Subcutaneous abdominal adipose tissue (tissue), 5 donors: Measurements from ENCODE around the gene OLFML1.

Source experiments
- H3K27ac ChIP-seq: one replicate; pipeline ENCODE4 v1.7.0; 2013; ENCODE audit warnings: low read depth, mild to moderate bottlenecking, inconsistent platforms, low read length, moderate library complexity
- H3K27me3 ChIP-seq, 5 donors: one replicate each; pipeline ENCODE4 v1.7.0; 2013; ENCODE audit warnings: low read length in 5 of 5, inconsistent platforms in 1 of 5; ENCODE audit not compliant: control insufficient read depth in 5 of 5, insufficient read depth in 4 of 5
- H3K36me3 ChIP-seq, 5 donors: one replicate each; pipeline ENCODE4 v1.7.0; 2013; ENCODE audit warnings: low read length in 5 of 5; ENCODE audit not compliant: control insufficient read depth in 5 of 5, insufficient read depth in 5 of 5
- H3K4me1 ChIP-seq, 5 donors: one replicate each; pipeline ENCODE4 v1.7.0; 2013; ENCODE audit warnings: low read length in 5 of 5, mild to moderate bottlenecking in 3 of 5, moderate library complexity in 1 of 5; ENCODE audit not compliant: control insufficient read depth in 5 of 5, insufficient read depth in 5 of 5
- H3K4me3 ChIP-seq, 5 donors: one replicate each; pipeline ENCODE4 v1.7.0; 2013; ENCODE audit warnings: low read length in 5 of 5, low read depth in 1 of 5
- H3K9ac ChIP-seq, 5 donors: one replicate each; pipeline ENCODE4 v1.7.0; 2013; ENCODE audit warnings: low read length in 5 of 5, mild to moderate bottlenecking in 4 of 5, moderate library complexity in 3 of 5
- H3K9me3 ChIP-seq, 5 donors: one replicate each; pipeline ENCODE4 v1.7.0; 2013; ENCODE audit warnings: low read length in 5 of 5; ENCODE audit not compliant: control insufficient read depth in 5 of 5
- donor health status: healthy.
- donor health status: healthy.
- donor health status: healthy.
- donor health status: healthy.
- donor health status: healthy.

The OLFML1 gene

GRCh38 chr11:7501894-7502293 lies 16.6 kb downstream of the OLFML1 start:
- Histone ChIP-seq H3K4me3 (no peak overlapping the region), H3K4me1 (peaks cover 0 to 7% (median 0%) of the 10 kb centered on the region in 5 donors), H3K27me3 (no peaks in the 10 kb centered on the region), H3K36me3 (peaks cover 0 to 12% (median 4%) of the 10 kb centered on the region in 5 donors), H3K9me3 (no peaks in the 10 kb centered on the region), H3K9ac (no peak overlapping the region), H3K27ac (no peak overlapping the region)

DNA sequence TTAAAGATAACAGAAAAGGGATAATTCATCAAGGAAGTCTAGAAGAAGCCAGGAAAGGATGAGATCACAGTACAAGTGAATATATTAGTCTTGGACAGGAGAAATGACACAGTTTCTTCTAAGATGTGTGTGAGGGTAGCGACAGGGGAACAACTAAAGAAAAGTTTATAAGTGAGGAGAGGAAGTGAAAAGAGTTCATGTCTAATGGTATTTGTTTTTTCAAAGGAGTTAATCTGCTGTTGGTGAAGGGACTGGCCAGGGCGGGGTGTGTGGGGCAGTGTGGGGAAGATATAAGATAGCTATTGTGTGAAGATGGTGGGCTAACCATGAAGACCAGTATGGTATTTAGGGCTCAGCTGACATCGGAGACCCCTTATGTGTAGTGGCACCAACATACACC lies 20.9 kb downstream of the OLFML1 start:
- no peak overlapping the region for H3K27ac ChIP-seq
- H3K9ac ChIP-seq: no peak overlapping the region
- H3K4me3 ChIP-seq: no peak overlapping the region
- H3K27me3 ChIP-seq: no peaks in the 10 kb centered on the region
- H3K4me1 ChIP-seq: peaks cover 0 to 4% (median 2%) of the 10 kb centered on the region in 5 donors
- no peaks in the 10 kb centered on the region for H3K9me3 ChIP-seq
- H3K36me3 ChIP-seq: peaks cover 0 to 12% (median 4%) of the 10 kb centered on the region in 5 donors

- peaks cover 8 to 22% (median 20%) of the 10 kb centered on the region in 5 donors for H3K4me1 ChIP-seq
- H3K36me3 ChIP-seq: peaks cover 0 to 12% (median 4%) of the 10 kb centered on the region in 5 donors
- no peak overlapping the region for H3K4me3 ChIP-seq
- H3K9me3 ChIP-seq: no peaks in the 10 kb centered on the region
- no peak overlapping the region for H3K27ac ChIP-seq
- no peaks in the 10 kb centered on the region for H3K27me3 ChIP-seq
- no peak overlapping the region for H3K9ac ChIP-seq
These were observed 22.8 kb downstream of the OLFML1 start for GRCh38 chr11:7508087-7508486.

DNA sequence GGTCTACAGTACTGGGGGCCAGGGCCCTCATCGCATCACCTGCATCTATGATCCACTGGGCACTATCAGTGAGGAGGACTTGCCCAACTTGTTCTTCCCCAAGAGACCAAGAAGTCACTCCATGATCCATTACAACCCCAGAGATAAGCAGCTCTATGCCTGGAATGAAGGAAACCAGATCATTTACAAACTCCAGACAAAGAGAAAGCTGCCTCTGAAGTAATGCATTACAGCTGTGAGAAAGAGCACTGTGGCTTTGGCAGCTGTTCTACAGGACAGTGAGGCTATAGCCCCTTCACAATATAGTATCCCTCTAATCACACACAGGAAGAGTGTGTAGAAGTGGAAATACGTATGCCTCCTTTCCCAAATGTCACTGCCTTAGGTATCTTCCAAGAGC lies 24.7 kb downstream of the OLFML1 start:
- Histone ChIP-seq H3K9ac (no peak overlapping the region), H3K36me3 (peaks cover 0 to 5% (median 0%) of the 10 kb centered on the region in 5 donors), H3K9me3 (no peaks in the 10 kb centered on the region), H3K27me3 (no peaks in the 10 kb centered on the region), H3K4me1 (peaks cover 8 to 35% (median 35%) of the 10 kb centered on the region in 5 donors), H3K4me3 (no peak overlapping the region), H3K27ac (no peak overlapping the region)

GRCh38 chr11:7511401-7511800 lies 26.1 kb downstream of the OLFML1 start:
- peaks cover 0 to 4% (median 0%) of the 10 kb centered on the region in 5 donors for H3K36me3 ChIP-seq
- peaks cover 11 to 47% (median 36%) of the 10 kb centered on the region in 5 donors for H3K4me1 ChIP-seq
- H3K27ac ChIP-seq: peak overlapping the region; percentile 95
- H3K27me3 ChIP-seq: no peaks in the 10 kb centered on the region
- H3K4me3 ChIP-seq: no peak overlapping the region
- H3K9ac ChIP-seq: peak overlapping the region in 1 of 5 donors; percentile 39
- no peaks in the 10 kb centered on the region for H3K9me3 ChIP-seq

DNA sequence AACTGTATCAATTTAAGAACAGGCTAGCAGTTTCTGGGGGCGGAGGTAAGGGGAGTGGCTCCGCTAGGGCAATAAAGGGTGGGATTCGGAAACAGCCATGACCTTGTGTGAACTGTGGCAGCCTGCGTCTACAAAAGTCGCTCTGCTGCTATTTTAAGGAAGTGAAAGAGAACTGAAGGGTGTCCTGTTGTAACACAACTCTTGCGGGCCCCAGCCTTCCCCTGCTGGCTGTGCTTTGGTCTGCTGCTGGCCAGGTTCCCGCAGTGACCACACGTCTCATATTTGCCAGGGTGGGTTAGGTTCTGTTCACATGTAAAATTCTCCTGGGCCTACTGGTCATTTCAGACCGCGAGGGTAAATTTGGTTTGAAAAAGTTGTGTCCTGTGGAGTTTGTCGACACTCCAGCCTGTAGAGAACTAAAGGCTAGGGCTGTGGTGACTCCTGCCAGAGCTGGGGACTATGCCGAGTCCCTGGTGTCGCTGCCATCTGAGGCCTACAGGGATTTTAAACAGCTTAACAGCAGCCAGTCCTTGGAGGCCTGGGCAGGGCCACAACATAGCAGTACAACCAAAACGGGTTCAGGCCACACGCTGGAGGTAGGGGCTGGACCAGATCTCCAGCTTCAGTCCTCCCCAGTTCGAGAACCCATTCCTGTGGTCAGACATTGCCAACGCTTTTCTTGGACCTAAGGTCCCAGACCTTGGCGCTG lies 27.4 kb downstream of the OLFML1 start:
- Histone ChIP-seq H3K4me1 (peaks cover 11 to 52% (median 36%) of the 10 kb centered on the region in 5 donors), H3K4me3 (peak overlapping the region; percentile 78 to 87 (median 81)), H3K9ac (peak overlapping the region; percentile 63 to 91 (median 77)), H3K27me3 (no peaks in the 10 kb centered on the region), H3K36me3 (peaks cover 0 to 4% (median 0%) of the 10 kb centered on the region in 5 donors), H3K27ac (peak overlapping the region; percentile 95), H3K9me3 (no peaks in the 10 kb centered on the region)

GRCh38 chr11:7513234-7514098 lies 28.2 kb downstream of the OLFML1 start, which contains the start of gene PPFIBP2:
Gene PPFIBP2 (plus strand): TSS chr11:7513999. CDS start chr11:7549476, 35,477 bp downstream.
- Histone ChIP-seq H3K9ac (peak within 1 kb of the TSS; percentile 63 to 91 (median 77)), H3K36me3 (peaks cover 0 to 4% (median 0%) of the 10 kb centered on the region in 5 donors), H3K9me3 (no peaks in the 10 kb centered on the region), H3K27me3 (no peaks in the 10 kb centered on the region), H3K4me1 (peaks cover 11 to 52% (median 36%) of the 10 kb centered on the region in 5 donors), H3K27ac (peak within 1 kb of the TSS; percentile 95), H3K4me3 (peak within 1 kb of the TSS; percentile 78 to 87 (median 81))

DNA sequence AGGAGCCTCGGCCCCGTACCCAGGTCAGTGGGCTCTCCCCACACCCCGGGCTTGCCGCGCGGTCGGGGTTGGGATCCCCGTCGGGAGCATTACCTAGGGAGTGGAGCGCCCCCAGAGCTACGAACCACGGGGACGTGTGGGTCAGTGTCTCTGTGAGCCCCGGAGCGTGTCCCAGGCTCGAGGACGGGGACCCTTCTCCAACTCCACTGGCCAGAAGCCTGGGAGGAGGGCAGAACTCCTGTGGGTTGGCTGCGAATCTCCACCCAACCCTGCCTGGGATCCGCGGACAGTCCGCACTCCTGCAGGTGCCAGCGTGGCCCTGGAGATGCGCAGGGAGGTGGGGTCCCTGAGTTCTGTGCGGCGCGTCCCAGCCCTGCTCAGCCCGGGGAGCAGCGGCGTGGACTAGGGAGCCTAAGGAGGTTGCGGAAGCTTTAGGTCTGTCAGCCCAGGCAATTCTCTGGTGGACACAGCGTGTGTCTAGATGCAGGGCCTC lies 28.8 kb downstream of the OLFML1 start:
- Histone ChIP-seq H3K27ac (peak overlapping the region; percentile 95), H3K4me3 (peak overlapping the region; percentile 75 to 87 (median 81)), H3K27me3 (no peaks in the 10 kb centered on the region), H3K36me3 (peaks cover 0 to 4% (median 0%) of the 10 kb centered on the region in 5 donors), H3K4me1 (peaks cover 11 to 52% (median 36%) of the 10 kb centered on the region in 5 donors), H3K9me3 (no peaks in the 10 kb centered on the region), H3K9ac (peak overlapping the region; percentile 8 to 91 (median 77))

GRCh38 chr11:7515447-7515886 lies 30.2 kb downstream of the OLFML1 start:
- H3K4me3 ChIP-seq: peak overlapping the region in 2 of 5 donors; percentile 14 to 27
- H3K27me3 ChIP-seq: no peaks in the 10 kb centered on the region
- no peak overlapping the region for H3K27ac ChIP-seq
- H3K4me1 ChIP-seq: peaks cover 11 to 59% (median 39%) of the 10 kb centered on the region in 5 donors
- H3K36me3 ChIP-seq: no peaks in the 10 kb centered on the region
- no peak overlapping the region for H3K9ac ChIP-seq
- no peaks in the 10 kb centered on the region for H3K9me3 ChIP-seq
